HCT116 (cell line): Measurements from ENCODE around the gene C3orf70. TPM values are rescaled to one million over a fixed set of nuclear protein-coding genes. Genes with fewer than 3 reads are reported as not detected.

ENCODE experiments used
- ATAC-seq: fragments of 200-7000 bp; cut with Tn5 transposase; 2 replicates; pipeline ENCODE4 v1.9.1; 2020; ENCODE audit warnings: mild to moderate bottlenecking, moderate library complexity
- BruUV-seq: library from RNA; stranded (reverse); fragments of 400-500 nt; replicated peaks from 2 replicates; lab custom pipeline; 2021; lab: Mats Ljungman, UMichigan
- CTCF ChIA-PET: fragments of 300-600 bp; sonication (Branson Sonifier 250); formaldehyde crosslinking; loops from one replicate; lab custom pipeline; 2021; ENCODE audit warnings: antibody characterized with exemption; lab: Charles Lee
- POLR2A ChIA-PET: fragments of 300-600, 350-600 bp; sonication (Branson Sonifier 250); formaldehyde crosslinking; loops from one replicate; lab custom pipeline; 2021; ENCODE audit warnings: antibody characterized with exemption; lab: Charles Lee
- RAD21 ChIA-PET, 2 experiments: fragments of 300-600 bp; sonication (Branson Sonifier 250); formaldehyde crosslinking; loops; one replicate each; lab custom pipeline; 2023; ENCODE audit warnings: low total read pairs in 2 of 2; ENCODE audit not compliant: uncharacterized antibody in 2 of 2, unreplicated experiment in 2 of 2, low non-redundant PET in 1 of 2; lab: Charles Lee
- DNase-seq: peaks from one replicate; pipeline ENCODE4 v3.0.0-alpha.2; 2010; ENCODE audit warnings: low read depth, low spot score
- H2AFZ ChIP-seq: fragments of 200-600 bp; shearing (Covaris generic), sonication (generic); 2 replicates; pipeline ENCODE4 v1.6.1; 2017; ENCODE audit warnings: low read depth, mixed run types, mixed read lengths, antibody characterized with exemption, low read length; ENCODE audit not compliant: poor library complexity, severe bottlenecking
- H3K27ac ChIP-seq: 2 replicates; pipeline ENCODE4 v1.5.1; 2012; ENCODE audit warnings: low read depth, low read length
- H3K27me3 ChIP-seq: fragments of 200-600 bp; sonication (generic); 2 replicates; pipeline ENCODE4 v1.6.1; 2016; ENCODE audit warnings: mixed run types, low read length, mixed read lengths; ENCODE audit not compliant: insufficient read depth
- H3K36me3 ChIP-seq, 2 experiments: fragments of 200-500 bp in 1 of 2; fragments of 200-600 bp in 1 of 2; sonication (Bioruptor generic) in 1 of 2; sonication (generic) in 1 of 2; 2 replicates each; pipeline versions ENCODE4 v1.5.1 to v1.6.1; 2014 to 2016; ENCODE audit warnings: low read length in 2 of 2, inconsistent platforms in 1 of 2, mixed read lengths in 1 of 2, mixed run types in 1 of 2; ENCODE audit not compliant: insufficient read depth in 2 of 2, control insufficient read depth in 1 of 2
- H3K4me1 ChIP-seq, 2 experiments: fragments of 200-600 bp in 1 of 2; sonication (generic) in 1 of 2; 2 replicates each; pipeline versions ENCODE4 v1.5.1 to v1.6.1; 2012 to 2017; ENCODE audit warnings: low read length in 2 of 2, inconsistent platforms in 1 of 2, mild to moderate bottlenecking in 1 of 2, mixed read lengths in 1 of 2, mixed run types in 1 of 2, moderate library complexity in 1 of 2; ENCODE audit not compliant: insufficient read depth in 2 of 2, control insufficient read depth in 1 of 2
- H3K4me2 ChIP-seq: fragments of 200-600 bp; sonication (generic); 2 replicates; pipeline ENCODE4 v1.6.1; 2017; ENCODE audit warnings: mixed run types, low read length, mixed read lengths
- H3K4me3 ChIP-seq, 2 experiments: fragments of 200-600 bp in 1 of 2; sonication (generic) in 1 of 2; replicated peaks in 1 of 2; 2 replicates each; pipeline ENCODE4 v1.5.1; 2011 to 2016; ENCODE audit warnings: low read length in 2 of 2, control low read depth in 1 of 2, low read depth in 1 of 2, mild to moderate bottlenecking in 1 of 2, mixed read lengths in 1 of 2, mixed run types in 1 of 2
- H3K79me2 ChIP-seq: fragments of 200-600 bp; sonication (generic); 2 replicates; pipeline ENCODE4 v1.6.1; 2017; ENCODE audit warnings: mild to moderate bottlenecking, mixed run types, low read length, moderate library complexity, mixed read lengths; ENCODE audit not compliant: insufficient read depth
- H3K9ac ChIP-seq: fragments of 200-600 bp; sonication (generic); 2 replicates; pipeline ENCODE4 v1.6.1; 2016; ENCODE audit warnings: low read length, mixed read lengths
- H3K9me2 ChIP-seq: fragments of 200-600 bp; sonication (generic), shearing (Covaris generic); 2 replicates; pipeline ENCODE4 v1.6.1; 2017; ENCODE audit warnings: mixed run types, mild to moderate bottlenecking, moderate library complexity; ENCODE audit not compliant: insufficient read depth
- H3K9me3 ChIP-seq, 2 experiments: fragments of 200-500 bp in 1 of 2; fragments of 200-600 bp in 1 of 2; sonication (Bioruptor generic) in 1 of 2; sonication (generic) in 1 of 2; 2 replicates each; pipeline ENCODE4 v1.6.1; 2014 to 2017; ENCODE audit warnings: low read length in 2 of 2, mixed read lengths in 2 of 2, inconsistent platforms in 1 of 2, low read depth in 1 of 2, mild to moderate bottlenecking in 1 of 2, mixed run types in 1 of 2, moderate library complexity in 1 of 2; ENCODE audit not compliant: control insufficient read depth in 1 of 2, insufficient read depth in 1 of 2
- H4K20me1 ChIP-seq: fragments of 200-600 bp; sonication (generic), shearing (Covaris generic); 2 replicates; pipeline ENCODE4 v1.6.1; 2017; ENCODE audit warnings: mixed run types, mild to moderate bottlenecking, moderate library complexity; ENCODE audit not compliant: insufficient read depth
- CBX3 ChIP-seq: IDR thresholded peaks from 2 replicates; pipeline ENCODE4 v1.6.1; 2012; ENCODE audit warnings: low read depth
- CEBPB ChIP-seq: IDR thresholded peaks from 2 replicates; pipeline ENCODE4 v1.6.1; 2012; ENCODE audit warnings: low read depth
- EZH2 ChIP-seq: fragments of 200-600 bp; sonication (generic); IDR thresholded peaks from 2 replicates; pipeline ENCODE4 v1.6.1; 2017; ENCODE audit warnings: antibody characterized with exemption, mixed run types
- JUND ChIP-seq: IDR thresholded peaks from 2 replicates; pipeline ENCODE4 v1.6.1; 2012
- POLR2AphosphoS5 ChIP-seq: IDR thresholded peaks from 2 replicates; pipeline ENCODE4 v1.6.1; 2011; ENCODE audit warnings: mild to moderate bottlenecking, low read depth, low read length, moderate library complexity
- RAD21 ChIP-seq: IDR thresholded peaks from 2 replicates; pipeline ENCODE4 v1.6.1; 2012; ENCODE audit warnings: low read depth, mild to moderate bottlenecking
- SIN3A ChIP-seq: IDR thresholded peaks from 2 replicates; pipeline ENCODE4 v1.6.1; 2012; ENCODE audit warnings: low read depth
- SP1 ChIP-seq: IDR thresholded peaks from 2 replicates; pipeline ENCODE4 v1.6.1; 2012; ENCODE audit warnings: low read depth
- SRF ChIP-seq: IDR thresholded peaks from 2 replicates; pipeline ENCODE4 v1.6.1; 2012; ENCODE audit warnings: low read depth
- TCF7L2 ChIP-seq: IDR thresholded peaks from 2 replicates; pipeline ENCODE4 v1.7.0; 2011; ENCODE audit warnings: borderline replicate concordance, inconsistent platforms; ENCODE audit not compliant: insufficient read depth, insufficient read length; ENCODE audit errors: extremely low read depth
- YY1 ChIP-seq: IDR thresholded peaks from 2 replicates; pipeline ENCODE4 v1.6.1; 2011; ENCODE audit warnings: low read length, low read depth, moderate library complexity, mild to moderate bottlenecking; ENCODE audit not compliant: insufficient replicate concordance; ENCODE audit errors: extremely low read depth
- ZFX ChIP-seq: fragments of 450-650 bp; IDR thresholded peaks from 2 replicates; pipeline ENCODE4 v1.6.1; 2017
- ZNF274 ChIP-seq: fragments of 200-500 bp; sonication (Bioruptor generic); IDR thresholded peaks from 2 replicates; pipeline ENCODE4 v1.6.1; 2014; ENCODE audit warnings: mild to moderate bottlenecking, low read depth, low read length, inconsistent platforms
- intact Hi-C: fragments of 100-400 bp; cut with micrococcal nuclease; formaldehyde crosslinking; loops from 2 replicates; pipeline ENCODE4 v1.10.0; 2022
- total RNA-seq: library from RNA; stranded (reverse); gene quantifications from one replicate; pipeline ENCODE4 v1.2.1, GENCODE V29; 2021; ENCODE audit not compliant: unreplicated experiment
- TF ChIP-seq, protein P1 (sequence below): IDR thresholded peaks from 2 replicates; pipeline ENCODE4 v1.6.1; 2012
- TF ChIP-seq, protein P2 (sequence below): IDR thresholded peaks from 2 replicates; pipeline ENCODE4 v1.6.1; 2012; ENCODE audit warnings: low read depth
- TF ChIP-seq, protein P3 (sequence below): IDR thresholded peaks from 2 replicates; pipeline ENCODE4 v1.6.1; 2012
- TF ChIP-seq, protein P4 (sequence below), 3 experiments: fragments of 200-600 bp in 1 of 3; sonication (generic) in 1 of 3; IDR thresholded peaks in 2 of 3; conservative IDR thresholded peaks in 1 of 3; 2 replicates each; pipeline ENCODE4 v1.5.1; 2012 to 2017; ENCODE audit warnings: low read depth in 2 of 3, low read length in 2 of 3, antibody characterized with exemption in 1 of 3, borderline replicate concordance in 1 of 3, control low read depth in 1 of 3, mild to moderate bottlenecking in 1 of 3, mixed read lengths in 1 of 3, mixed run types in 1 of 3, moderate library complexity in 1 of 3; ENCODE audit not compliant: insufficient read depth in 1 of 3

C3orf70 gene
- total RNA-seq, 1 experiment from 2014 or later, result not detected

DNA sequence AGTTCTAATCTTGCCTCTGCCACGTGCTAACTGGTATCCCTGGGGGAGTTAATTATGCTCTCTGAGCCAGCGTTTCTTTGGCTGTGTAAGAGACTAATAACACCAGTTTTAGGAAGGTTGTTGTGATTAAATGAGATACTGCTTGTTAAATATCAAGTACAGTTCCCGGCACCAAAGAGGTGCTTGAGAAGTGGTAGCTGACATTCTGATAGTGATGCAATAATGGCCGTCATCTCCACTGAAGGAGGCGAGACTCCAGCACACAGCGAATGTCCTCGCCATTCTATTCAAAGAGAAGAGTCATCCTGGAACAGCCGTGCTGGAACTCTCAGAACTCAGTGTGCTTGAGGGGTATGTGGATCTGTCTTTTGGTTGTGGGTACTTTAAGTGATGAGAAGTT, 9.8 kb upstream of the C3orf70 start:
- ATAC-seq (no peak), DNase-seq (no peak)
- Histone ChIP-seq H3K4me2 (no peak overlapping the region), H3K27me3 (peaks cover 10% of the 10 kb centered on the region; the same call in 1 of the 2 replicates), H3K79me2 (no peaks in the 10 kb centered on the region), H3K27ac (no peak overlapping the region), H3K9ac (no peak overlapping the region), H3K4me3 (no peak overlapping the region), H3K36me3 (no peaks in the 10 kb centered on the region), H2AFZ (no peak overlapping the region), H3K4me1 (no peaks in the 10 kb centered on the region), H3K9me3 (no peaks in the 10 kb centered on the region), H3K9me2 (no peaks in the 10 kb centered on the region), H4K20me1 (no peaks in the 10 kb centered on the region)
- ChIA-PET POLR2A (no interaction called here), CTCF (no interaction called here), RAD21 (no interaction called here)
- no TSS peak for BruUV-seq
- TF ChIP-seq SRF, result no peak
- no peak for TF ChIP-seq ZNF274
- TF ChIP-seq, protein P1, sequence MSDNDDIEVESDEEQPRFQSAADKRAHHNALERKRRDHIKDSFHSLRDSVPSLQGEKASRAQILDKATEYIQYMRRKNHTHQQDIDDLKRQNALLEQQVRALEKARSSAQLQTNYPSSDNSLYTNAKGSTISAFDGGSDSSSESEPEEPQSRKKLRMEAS, result no peak
- TF ChIP-seq JUND, result no peak
- TF ChIP-seq POLR2AphosphoS5, result no peak
- no peak for TF ChIP-seq EZH2
- TF ChIP-seq, protein P2, sequence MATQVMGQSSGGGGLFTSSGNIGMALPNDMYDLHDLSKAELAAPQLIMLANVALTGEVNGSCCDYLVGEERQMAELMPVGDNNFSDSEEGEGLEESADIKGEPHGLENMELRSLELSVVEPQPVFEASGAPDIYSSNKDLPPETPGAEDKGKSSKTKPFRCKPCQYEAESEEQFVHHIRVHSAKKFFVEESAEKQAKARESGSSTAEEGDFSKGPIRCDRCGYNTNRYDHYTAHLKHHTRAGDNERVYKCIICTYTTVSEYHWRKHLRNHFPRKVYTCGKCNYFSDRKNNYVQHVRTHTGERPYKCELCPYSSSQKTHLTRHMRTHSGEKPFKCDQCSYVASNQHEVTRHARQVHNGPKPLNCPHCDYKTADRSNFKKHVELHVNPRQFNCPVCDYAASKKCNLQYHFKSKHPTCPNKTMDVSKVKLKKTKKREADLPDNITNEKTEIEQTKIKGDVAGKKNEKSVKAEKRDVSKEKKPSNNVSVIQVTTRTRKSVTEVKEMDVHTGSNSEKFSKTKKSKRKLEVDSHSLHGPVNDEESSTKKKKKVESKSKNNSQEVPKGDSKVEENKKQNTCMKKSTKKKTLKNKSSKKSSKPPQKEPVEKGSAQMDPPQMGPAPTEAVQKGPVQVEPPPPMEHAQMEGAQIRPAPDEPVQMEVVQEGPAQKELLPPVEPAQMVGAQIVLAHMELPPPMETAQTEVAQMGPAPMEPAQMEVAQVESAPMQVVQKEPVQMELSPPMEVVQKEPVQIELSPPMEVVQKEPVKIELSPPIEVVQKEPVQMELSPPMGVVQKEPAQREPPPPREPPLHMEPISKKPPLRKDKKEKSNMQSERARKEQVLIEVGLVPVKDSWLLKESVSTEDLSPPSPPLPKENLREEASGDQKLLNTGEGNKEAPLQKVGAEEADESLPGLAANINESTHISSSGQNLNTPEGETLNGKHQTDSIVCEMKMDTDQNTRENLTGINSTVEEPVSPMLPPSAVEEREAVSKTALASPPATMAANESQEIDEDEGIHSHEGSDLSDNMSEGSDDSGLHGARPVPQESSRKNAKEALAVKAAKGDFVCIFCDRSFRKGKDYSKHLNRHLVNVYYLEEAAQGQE, result no peak
- no peak for TF ChIP-seq SP1
- TF ChIP-seq TCF7L2, result no peak
- TF ChIP-seq CEBPB, result no peak
- TF ChIP-seq, protein P3, sequence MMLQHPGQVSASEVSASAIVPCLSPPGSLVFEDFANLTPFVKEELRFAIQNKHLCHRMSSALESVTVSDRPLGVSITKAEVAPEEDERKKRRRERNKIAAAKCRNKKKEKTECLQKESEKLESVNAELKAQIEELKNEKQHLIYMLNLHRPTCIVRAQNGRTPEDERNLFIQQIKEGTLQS, result no peak
- no peak for TF ChIP-seq ZFX
- TF ChIP-seq, protein P4, sequence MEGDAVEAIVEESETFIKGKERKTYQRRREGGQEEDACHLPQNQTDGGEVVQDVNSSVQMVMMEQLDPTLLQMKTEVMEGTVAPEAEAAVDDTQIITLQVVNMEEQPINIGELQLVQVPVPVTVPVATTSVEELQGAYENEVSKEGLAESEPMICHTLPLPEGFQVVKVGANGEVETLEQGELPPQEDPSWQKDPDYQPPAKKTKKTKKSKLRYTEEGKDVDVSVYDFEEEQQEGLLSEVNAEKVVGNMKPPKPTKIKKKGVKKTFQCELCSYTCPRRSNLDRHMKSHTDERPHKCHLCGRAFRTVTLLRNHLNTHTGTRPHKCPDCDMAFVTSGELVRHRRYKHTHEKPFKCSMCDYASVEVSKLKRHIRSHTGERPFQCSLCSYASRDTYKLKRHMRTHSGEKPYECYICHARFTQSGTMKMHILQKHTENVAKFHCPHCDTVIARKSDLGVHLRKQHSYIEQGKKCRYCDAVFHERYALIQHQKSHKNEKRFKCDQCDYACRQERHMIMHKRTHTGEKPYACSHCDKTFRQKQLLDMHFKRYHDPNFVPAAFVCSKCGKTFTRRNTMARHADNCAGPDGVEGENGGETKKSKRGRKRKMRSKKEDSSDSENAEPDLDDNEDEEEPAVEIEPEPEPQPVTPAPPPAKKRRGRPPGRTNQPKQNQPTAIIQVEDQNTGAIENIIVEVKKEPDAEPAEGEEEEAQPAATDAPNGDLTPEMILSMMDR (IDR thresholded peaks at IDR 0.05 in 2 of 3, conservative IDR thresholded peaks at IDR 0.05 in 1 of 3; ENCODE audit: borderline replicate concordance in 1 of 3, insufficient read depth in 1 of 3, low read depth in 2 of 3, low read length in 2 of 3), result no peak
- no peak for TF ChIP-seq RAD21
- no peak for TF ChIP-seq YY1
- TF ChIP-seq CBX3, result no peak
- TF ChIP-seq SIN3A, result no peak
- intact Hi-C loops, result no loop called here
